AG04450 (cell line): Measurements from ENCODE around the gene ACTR2. TPM values are rescaled to one million over a fixed set of nuclear protein-coding genes. Genes with fewer than 3 reads are reported as not detected.

Experiments used
- CTCF ChIA-PET: fragments of 300-600, 350-600 bp; formaldehyde crosslinking; extraction: SDS; loops from one replicate; lab custom pipeline; 2022; ENCODE audit warnings: antibody characterized with exemption, inconsistent platforms; lab: Charles Lee
- POLR2A ChIA-PET: fragments of 350-600 bp; formaldehyde crosslinking; extraction: SDS; loops from one replicate; lab custom pipeline; 2021; ENCODE audit warnings: antibody characterized with exemption, inconsistent platforms; lab: Yijun Ruan, JAX
- DNase-seq: peaks from one replicate; pipeline ENCODE4 v3.0.0-alpha.2; 2011; ENCODE audit warnings: low read depth, low spot score
- H3K27ac ChIP-seq: one replicate; pipeline ENCODE4 v1.5.1; 2012; ENCODE audit warnings: low read depth, low read length, control low read depth
- H3K27me3 ChIP-seq: one replicate; pipeline ENCODE4 v1.6.0; 2012; ENCODE audit warnings: low read length; ENCODE audit not compliant: control insufficient read depth, insufficient read depth
- H3K4me3 ChIP-seq: 2 replicates; pipeline ENCODE4 v1.5.1; 2011; ENCODE audit warnings: mild to moderate bottlenecking, low read depth, low read length, control low read depth
- H3K9me3 ChIP-seq: 2 replicates; pipeline ENCODE4 v1.5.1; 2012; ENCODE audit warnings: low read length; ENCODE audit not compliant: control insufficient read depth, insufficient read depth
- polyA plus RNA-seq: library from polyadenylated mRNA; depleted of rRNA; stranded (reverse); fragments of >200 nt; gene quantifications from 2 replicates; pipeline ENCODE4 v1.2.3, GENCODE V29; 2011
- TF ChIP-seq, protein P1 (sequence below): IDR thresholded peaks from 2 replicates; pipeline ENCODE4 v1.5.1; 2011; ENCODE audit warnings: low read depth, low read length, control low read depth, inconsistent platforms

Gene ACTR2
- polyA plus RNA-seq, 1 experiment: 240 TPM

DNA sequence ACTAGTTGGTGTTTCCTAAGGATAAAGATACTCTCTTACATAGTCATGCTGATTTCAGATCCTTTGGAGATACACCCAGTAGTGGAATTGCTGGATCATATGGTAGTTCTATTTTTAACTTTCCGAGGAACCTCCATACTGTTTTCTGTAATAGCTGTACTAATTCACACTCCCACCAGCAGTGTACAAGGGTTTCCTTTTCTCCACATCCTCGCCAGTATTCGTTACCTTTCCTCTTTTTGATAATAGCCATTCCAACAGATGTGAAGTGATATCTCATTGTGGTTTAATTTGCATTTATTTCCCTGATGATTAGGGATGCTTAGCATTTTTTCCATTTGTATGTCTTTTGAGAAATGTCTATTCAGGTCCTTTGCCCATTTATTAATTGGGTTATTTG lies 34.0 kb downstream of the ACTR2 start:
- TF ChIP-seq, protein P1, sequence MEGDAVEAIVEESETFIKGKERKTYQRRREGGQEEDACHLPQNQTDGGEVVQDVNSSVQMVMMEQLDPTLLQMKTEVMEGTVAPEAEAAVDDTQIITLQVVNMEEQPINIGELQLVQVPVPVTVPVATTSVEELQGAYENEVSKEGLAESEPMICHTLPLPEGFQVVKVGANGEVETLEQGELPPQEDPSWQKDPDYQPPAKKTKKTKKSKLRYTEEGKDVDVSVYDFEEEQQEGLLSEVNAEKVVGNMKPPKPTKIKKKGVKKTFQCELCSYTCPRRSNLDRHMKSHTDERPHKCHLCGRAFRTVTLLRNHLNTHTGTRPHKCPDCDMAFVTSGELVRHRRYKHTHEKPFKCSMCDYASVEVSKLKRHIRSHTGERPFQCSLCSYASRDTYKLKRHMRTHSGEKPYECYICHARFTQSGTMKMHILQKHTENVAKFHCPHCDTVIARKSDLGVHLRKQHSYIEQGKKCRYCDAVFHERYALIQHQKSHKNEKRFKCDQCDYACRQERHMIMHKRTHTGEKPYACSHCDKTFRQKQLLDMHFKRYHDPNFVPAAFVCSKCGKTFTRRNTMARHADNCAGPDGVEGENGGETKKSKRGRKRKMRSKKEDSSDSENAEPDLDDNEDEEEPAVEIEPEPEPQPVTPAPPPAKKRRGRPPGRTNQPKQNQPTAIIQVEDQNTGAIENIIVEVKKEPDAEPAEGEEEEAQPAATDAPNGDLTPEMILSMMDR: no peak
- ChIA-PET CTCF (no interaction called here), POLR2A (no interaction called here)

DNA sequence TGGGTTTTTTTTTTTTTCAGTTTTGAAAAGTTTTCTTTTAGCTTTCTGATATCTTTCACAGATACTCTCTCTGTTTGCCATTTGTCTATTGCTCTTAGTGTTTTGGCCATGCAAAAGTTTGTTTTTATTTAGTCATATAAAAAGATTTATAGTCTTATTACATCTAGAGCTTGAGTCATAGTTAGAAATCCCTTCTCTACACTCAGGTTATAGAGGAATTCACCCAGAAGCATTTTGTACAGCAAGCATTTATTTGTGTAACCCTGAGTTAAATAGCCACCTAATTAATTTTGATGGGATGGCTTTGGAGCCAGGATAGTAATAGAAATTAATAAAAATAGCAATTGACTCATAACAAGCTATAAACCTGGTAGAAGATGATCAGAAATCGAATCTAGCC lies 35.6 kb downstream of the ACTR2 start:
- TF ChIP-seq, protein P1: no peak
- no peak overlapping the region for H3K4me3 ChIP-seq
- POLR2A ChIA-PET: no interaction called here
- H3K27ac ChIP-seq: no peak overlapping the region
- DNase-seq: no peak
- H3K9me3 ChIP-seq: no peaks in the 10 kb centered on the region
- no peaks in the 10 kb centered on the region for H3K27me3 ChIP-seq
- CTCF ChIA-PET: interaction anchor here (0.5 to 6.1 kb wide), 8 partner anchors 12 to 310 kb away, joined by 3 to 44 read pairs (median 4); no protein-coding TSS in a partner anchor

More for the DNA sequence above, 34.0 kb downstream of the ACTR2 start:
- Histone ChIP-seq H3K27ac (no peak overlapping the region), H3K27me3 (no peaks in the 10 kb centered on the region), H3K9me3 (no peaks in the 10 kb centered on the region), H3K4me3 (no peak overlapping the region)
- no peak for DNase-seq

DNA sequence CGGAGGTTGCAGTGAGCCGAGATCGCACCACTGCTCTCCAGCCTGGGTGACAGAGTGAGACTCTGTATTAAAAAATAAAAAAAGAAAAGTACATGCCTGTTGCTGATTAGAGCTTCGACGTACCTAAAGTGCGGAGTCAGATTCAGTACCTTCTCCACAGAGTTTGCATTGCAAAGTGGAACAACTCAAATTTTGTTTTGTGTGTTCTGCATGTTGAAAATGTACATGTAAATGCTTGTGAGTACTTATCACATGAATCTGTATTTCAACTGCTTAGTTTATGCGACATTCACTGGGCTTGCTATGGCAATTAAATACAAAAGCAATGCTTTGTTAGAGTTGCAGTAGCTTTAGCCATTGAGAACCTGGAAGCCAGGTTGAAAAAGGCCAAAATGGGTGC lies 36.4 kb downstream of the ACTR2 start:
- DNase-seq: no peak
- no peaks in the 10 kb centered on the region for H3K27me3 ChIP-seq
- POLR2A ChIA-PET: no interaction called here
- CTCF ChIA-PET: interaction anchor here (0.5 to 6.1 kb wide), 7 partner anchors 40 to 310 kb away, joined by 3 to 44 read pairs (median 6); no protein-coding TSS in a partner anchor
- TF ChIP-seq, protein P1: no peak
- H3K9me3 ChIP-seq: no peaks in the 10 kb centered on the region
- H3K27ac ChIP-seq: no peak overlapping the region
- no peak overlapping the region for H3K4me3 ChIP-seq

DNA sequence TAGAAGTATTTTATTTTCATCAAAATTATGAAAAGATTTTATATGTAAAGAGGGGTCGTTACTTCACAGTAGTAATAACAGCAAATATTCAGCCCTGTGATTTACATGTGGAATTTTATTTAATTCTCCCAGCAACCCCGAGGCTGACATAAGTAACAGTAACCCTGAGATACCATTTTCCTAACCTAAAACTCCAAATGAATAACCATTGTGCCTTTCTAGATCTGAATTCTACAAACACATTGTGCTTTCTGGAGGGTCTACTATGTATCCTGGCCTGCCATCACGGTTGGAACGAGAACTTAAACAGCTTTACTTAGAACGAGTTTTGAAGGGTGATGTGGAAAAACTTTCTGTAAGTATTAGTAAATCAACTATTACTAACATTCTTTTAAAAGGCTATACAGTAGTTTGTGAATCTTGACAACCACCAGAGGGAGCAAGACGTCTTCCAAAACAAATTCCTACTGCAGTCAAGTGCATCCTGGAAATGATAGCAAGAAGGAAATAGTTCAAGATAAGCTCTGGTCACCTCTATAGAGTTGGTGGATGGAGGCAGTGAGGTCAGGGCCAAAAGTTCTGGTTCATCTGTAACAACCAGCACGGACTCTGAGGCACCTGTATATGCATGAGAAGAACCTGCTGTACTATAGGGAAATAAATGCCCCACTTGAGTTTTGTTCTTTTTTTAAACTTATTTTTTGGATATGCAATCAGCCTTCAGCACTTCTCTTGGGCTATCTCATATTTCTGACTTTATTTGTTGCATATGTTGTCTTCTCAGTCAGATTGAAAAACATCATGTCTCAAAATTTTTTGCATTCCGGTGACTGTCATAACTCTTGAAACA lies 37.4 kb downstream of the ACTR2 start:
- ChIA-PET CTCF (interaction anchor here (0.6 to 6.1 kb wide), 43 partner anchors 10 to 311 kb away, joined by 3 to 45 read pairs (median 5); partner anchors contain the start of gene SPRED2), POLR2A (no interaction called here)
- Histone ChIP-seq H3K4me3 (no peak overlapping the region), H3K27ac (no peak overlapping the region), H3K9me3 (no peaks in the 10 kb centered on the region), H3K27me3 (no peaks in the 10 kb centered on the region)
- TF ChIP-seq, protein P1: peak; percentile 72
- DNase-seq: peak; percentile 79

GRCh38 chr2:65265671-65266045 lies 38.0 kb downstream of the ACTR2 start:
- Histone ChIP-seq H3K9me3 (no peaks in the 10 kb centered on the region), H3K4me3 (no peak overlapping the region), H3K27me3 (no peaks in the 10 kb centered on the region), H3K27ac (no peak overlapping the region)
- ChIA-PET POLR2A (no interaction called here), CTCF (interaction anchor here (0.6 to 6.1 kb wide), 42 partner anchors 10 to 311 kb away, joined by 3 to 45 read pairs (median 6); partner anchors contain the start of gene SPRED2)
- TF ChIP-seq, protein P1: no peak
- no peak for DNase-seq
